ENCODE data around the gene SH3BP2.

Gene SH3BP2, protein sequence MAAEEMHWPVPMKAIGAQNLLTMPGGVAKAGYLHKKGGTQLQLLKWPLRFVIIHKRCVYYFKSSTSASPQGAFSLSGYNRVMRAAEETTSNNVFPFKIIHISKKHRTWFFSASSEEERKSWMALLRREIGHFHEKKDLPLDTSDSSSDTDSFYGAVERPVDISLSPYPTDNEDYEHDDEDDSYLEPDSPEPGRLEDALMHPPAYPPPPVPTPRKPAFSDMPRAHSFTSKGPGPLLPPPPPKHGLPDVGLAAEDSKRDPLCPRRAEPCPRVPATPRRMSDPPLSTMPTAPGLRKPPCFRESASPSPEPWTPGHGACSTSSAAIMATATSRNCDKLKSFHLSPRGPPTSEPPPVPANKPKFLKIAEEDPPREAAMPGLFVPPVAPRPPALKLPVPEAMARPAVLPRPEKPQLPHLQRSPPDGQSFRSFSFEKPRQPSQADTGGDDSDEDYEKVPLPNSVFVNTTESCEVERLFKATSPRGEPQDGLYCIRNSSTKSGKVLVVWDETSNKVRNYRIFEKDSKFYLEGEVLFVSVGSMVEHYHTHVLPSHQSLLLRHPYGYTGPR

DNA sequence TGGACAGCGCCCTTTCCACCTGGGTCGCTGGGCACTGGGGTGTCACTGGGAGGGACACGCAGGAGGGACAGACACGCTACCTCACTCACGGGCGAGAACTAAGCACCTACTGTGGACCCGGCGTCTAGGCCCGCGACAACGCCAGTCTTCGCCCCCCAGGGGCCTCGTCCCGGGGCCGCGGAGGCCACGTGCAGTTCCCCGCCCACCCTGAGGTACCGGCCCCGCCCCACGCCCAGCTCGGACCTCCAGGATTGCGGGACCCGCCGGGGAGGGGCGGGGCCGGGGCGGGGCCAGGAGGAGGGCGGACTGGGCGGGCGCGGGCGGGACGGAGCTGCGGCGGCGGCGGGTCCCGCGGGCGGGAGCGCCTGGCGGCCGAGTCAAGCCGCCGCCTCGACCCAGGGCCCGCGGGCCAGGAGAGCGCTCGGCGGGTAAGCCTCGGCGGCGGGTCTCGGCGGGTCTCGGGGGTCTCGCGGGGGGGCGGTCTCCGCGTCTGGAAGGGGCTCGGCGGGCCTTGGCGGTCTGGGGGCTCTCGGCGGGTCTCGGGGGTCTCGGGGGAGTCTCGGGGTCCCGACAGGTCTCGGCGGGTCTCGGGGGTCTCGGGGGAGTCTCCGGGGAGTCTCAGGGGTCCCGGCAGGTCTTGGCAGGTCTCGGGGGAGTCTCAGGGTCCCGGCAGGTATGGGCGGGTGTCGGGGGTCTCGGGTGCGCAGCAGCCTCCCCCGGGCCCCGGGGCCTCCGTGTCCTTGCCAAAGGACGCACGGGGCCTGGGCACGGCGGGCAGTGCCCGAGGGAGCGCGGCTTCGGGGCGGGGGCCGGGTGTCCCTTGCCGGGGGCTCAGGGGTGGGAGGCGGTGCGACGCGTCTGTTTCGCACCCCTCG is at the start of gene SH3BP2:
Gene SH3BP2, plus strand, starts transcription at position 375 of the 875 bp plus-strand sequence. CDS start 27,533 bp downstream, outside the sequence.
- no peak for DNase-seq (ENCODE audit: low read depth in 1 of 2, low spot score in 1 of 2)

DNA sequence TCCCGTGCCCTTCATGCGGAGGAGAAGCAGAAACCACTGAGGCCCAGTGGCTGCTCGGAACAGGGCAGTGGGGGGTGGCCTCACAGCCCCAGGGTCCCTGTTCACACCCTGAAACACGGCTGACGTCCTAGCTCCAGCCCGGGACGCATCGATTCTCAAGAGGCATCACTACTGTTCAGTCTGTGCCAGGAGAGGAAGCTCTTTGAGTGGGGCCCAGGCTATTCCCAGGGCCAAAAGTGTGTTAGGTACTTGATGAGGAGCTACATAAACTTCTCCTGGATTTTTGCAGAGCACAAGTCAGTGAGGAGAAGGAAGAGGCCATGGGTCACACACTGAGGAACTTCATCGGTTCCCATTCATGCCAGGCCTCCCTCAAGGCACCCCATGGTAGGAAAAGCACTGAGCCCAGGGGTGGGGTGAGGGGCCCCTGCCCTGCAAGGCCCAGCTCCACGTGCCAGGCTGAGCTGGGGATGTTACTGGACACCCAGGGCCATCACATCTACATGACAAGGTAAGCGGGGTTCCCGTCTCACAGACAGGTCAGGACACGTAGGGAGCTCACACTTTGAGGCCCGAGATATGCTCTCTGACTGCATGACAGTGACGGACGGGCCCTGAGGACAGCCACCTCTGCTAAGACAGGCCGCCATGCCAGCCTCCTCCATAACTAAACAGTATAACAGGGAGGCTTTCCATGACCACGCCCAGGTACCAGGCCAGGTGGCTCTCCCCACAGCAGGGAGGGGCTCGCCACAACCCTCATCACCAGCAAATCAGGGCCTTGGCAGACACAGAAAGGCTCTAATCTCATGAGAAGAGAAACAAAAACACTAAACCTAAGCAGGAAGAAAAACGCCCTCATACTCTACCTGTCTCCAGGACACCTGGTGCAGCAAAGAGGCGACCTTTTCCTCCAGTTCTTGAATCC is 49.1 kb upstream of the SH3BP2 start:
- DNase-seq (ENCODE audit: low read depth in 1 of 2, low spot score in 1 of 2), result no peak

DNA sequence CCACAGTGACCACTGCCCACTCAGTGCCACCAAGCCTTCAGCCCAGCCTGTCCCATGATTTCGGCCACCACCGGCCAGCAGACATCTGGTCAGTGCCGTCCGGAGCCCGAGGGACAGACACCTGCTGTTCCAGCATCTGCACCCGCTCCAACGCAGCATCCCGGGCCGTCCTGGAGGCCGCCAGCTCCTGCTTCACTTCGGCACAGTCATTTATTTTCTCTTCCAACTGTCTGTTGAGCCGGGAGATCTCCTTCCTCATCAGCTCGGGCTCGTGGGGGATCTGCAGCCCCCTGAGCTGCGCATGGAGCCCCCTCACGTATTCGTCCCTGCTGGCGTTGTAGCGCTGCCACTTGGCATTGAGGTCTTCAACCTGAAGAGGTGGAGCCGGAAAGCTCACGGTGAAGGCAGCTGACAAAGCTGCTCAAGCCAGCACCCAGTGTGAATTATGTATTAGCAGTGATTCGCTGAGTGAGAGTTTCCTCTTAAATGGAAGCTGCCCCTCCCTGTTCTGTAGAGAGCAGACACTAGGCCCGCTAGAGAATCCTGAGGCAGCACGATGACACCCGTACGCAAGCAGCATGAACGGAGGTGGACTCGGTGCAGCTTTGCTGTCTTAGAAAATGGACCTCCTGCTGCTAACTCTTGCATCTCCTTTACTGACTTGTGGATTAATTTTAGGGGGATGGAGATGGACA is 48.2 kb upstream of the SH3BP2 start:
- DNase-seq (ENCODE audit: low read depth in 1 of 2, low spot score in 1 of 2), result no peak

DNA sequence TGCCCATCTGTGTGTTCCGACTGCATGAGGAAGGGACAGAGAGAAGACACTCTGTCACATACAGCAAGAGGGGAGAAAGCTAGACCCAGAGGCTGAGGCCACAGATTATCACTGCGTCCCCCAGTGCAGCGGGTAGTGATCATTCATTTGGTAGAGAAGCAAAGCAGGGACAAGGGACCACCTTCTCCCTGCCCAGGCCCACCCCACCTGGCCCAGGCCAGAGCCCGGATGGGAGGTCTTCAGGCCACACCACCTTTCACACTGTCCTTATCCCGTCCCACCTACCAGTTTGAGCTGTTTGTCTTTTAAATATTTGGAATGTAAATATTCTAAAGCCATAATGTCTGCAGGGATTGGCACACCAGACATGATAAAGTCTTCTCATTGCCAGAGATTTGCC is 47.4 kb upstream of the SH3BP2 start:
- DNase-seq (ENCODE audit: low read depth in 1 of 2, low spot score in 1 of 2), result no peak

DNA sequence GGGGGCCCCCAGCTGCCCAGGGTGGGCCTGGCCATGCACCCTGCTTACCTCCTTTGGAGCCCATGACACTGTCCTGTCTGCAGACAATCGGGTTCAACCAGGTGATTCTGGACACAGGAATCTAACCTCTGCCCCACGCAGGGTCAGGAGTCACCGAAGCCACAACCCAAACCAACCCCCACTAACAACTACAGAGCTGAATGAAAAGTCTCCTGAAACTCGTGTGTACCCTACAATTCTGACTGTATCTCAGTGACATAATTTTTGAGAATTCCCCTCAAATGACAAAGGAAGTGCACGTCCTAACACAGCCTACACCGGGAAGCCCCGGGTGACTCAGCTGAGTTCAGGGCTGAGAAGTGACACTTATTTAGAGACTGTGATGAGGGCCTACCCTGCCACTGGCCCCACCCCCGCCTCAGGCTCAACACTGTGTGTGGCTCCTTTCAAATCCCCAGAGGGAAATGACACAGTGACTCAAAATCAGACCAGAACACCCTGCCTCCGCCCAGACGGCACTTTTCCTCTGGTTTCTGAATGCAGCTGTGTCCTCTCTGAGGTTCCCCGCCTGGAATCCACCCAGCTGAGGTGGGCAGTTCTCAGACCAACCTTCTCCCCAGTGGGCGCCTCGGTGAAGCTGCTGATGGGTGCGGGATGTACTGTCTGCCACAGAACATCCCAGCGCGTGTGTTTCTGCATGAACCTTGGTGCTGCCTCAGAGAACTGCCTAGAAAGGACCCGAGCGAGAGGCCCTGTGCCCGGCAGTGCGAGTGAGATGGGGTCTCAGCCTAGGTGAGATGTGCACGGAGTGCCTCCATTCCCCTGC is 46.7 kb upstream of the SH3BP2 start:
- DNase-seq (ENCODE audit: low read depth in 1 of 2, low spot score in 1 of 2), result peak; percentile 76 to 93

DNA sequence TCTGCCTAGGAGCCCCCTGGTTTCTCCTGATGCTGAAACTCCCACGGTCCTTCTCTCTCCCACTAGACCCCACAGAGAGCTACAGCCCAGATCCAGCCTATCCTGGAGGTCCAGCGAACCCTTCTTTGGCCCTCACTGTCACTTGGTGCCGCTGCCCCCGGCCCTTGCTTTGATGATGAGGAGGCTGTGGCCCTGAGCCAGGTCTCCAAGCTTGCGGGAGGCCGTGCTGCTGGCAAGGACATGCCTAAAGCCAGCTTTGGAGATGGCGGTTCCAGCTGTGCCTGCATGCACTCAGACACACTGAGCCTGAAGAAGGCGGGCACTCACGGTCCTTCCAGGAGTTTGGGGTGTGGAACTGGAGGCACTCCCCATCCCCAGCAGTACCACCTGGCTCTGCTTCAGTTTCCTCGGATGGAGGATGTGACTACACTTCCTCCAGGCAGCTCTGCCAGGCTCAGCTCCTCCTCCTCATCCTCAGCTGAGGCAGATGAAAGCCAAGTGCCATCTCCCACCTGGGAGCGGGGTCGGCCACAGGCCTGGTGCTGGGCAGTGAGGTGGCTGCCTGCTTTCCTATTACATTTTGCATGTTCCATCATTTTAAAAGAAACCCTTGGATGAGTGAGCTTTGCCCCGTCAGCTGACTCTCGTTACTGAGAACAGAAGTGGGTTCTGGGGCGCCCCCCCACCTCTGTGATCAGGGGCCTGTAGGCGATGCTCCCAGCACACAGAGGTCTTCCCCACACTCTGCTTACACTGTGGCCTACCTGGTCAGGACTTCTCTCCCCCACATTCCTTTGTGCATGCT is 45.8 kb upstream of the SH3BP2 start:
- DNase-seq (ENCODE audit: low read depth in 1 of 2, low spot score in 1 of 2), result no peak

DNA sequence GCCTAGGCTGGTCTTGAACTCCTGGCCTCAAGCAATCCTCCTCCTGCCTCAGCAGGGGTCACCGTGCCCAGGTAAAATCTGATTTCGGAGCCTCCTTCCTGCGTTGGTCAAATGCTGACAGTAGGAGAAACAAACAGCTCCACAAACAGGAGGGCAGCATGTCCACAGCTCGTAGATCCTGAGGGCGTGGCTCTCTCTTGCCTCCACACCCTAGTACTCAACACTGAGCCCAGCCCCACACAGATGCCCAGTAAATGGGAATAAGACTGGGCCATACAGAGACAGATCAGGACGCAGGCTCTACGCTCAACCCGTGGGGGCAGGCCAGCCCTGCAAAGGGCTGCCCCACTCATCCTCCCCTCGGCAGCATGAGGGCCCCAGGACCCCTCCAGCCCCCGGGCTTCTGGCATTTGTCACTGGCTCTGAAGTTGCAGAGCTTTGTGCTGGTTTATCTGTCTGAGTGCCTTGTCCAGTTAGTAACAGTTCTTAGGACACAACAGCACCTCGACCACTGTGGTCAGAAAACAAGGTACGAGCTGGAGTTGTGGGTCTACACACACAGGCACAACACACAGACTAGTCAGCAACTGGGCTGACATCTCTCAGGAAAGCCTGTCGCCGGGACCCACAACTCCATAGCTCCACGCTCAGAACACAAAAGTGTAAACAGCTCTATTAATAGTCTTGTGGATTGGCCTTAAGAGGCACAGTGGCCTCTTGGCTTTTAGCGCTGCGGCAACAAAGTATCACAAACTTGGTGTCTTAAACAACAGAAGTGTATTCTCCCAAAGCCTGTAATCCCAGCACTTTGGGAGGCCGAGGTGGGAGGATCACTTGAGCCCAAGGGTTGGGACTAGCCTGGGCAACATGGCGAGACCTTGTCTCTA is 41.9 kb upstream of the SH3BP2 start:
- no peak for DNase-seq (ENCODE audit: low read depth in 1 of 2, low spot score in 1 of 2)

DNA sequence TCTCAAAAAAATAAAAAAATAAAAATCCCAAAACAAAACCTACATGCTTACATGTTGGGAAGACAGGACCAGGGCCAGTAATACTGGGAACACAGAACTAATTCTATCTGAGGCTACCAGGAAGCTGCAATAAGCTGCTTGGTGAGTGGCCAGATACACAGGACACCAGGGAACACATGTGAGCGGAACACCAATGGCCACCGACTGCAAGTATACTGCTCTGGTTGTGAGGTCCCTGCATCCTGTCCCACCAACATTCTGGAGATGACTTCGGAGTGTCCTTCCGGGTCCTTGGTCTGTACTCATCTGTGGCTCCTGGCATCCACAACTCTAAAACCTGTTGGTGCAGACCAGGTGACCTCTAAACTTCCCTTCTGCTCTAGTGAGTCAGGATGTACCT is 39.4 kb upstream of the SH3BP2 start:
- DNase-seq (ENCODE audit: low read depth in 1 of 2, low spot score in 1 of 2), result no peak

DNA sequence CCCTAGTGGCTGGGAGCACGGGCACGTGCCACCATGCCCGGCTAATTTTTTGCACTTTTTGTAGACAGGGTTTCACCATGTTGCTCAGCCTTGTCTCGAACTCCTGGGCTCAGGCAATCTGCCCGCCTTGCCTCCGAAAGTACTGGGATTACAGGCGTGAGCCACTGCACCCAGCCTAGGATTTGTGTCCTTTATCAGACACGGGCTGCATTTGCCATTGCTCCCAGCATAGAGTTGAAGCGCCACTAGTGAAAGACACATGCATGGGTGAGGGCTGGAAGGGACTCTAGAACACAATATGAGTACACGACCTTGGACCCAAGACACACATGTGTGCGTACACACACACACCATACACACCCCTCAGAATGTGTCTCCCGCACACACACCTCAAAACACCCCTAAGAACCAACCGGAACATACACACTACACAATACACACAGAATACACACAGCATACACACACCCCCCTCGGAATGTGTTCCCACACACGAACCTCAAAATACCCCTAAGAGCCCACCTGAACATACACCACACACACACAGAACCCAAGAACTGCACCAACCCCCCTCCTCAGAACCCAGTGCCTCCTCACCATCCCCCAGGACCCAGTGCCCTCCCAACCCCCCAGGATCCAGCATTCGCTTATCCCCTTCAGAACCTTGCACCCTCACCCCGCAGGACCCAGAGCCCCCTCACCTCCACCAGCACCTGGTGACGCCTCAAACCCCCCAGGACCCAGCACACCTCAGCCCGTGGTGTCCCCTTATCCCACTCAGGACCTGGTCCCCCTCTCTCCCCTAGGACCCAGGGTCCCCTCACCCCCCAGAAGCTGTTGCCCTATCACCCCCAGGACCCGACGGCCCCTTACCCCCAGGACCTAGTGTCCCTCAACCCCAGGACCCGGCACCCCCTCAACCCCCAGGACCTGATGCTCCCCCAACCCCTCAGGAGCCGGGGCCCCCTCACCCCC is 37.8 kb upstream of the SH3BP2 start:
- DNase-seq (ENCODE audit: low read depth in 1 of 2, low spot score in 1 of 2), result no peak

DNA sequence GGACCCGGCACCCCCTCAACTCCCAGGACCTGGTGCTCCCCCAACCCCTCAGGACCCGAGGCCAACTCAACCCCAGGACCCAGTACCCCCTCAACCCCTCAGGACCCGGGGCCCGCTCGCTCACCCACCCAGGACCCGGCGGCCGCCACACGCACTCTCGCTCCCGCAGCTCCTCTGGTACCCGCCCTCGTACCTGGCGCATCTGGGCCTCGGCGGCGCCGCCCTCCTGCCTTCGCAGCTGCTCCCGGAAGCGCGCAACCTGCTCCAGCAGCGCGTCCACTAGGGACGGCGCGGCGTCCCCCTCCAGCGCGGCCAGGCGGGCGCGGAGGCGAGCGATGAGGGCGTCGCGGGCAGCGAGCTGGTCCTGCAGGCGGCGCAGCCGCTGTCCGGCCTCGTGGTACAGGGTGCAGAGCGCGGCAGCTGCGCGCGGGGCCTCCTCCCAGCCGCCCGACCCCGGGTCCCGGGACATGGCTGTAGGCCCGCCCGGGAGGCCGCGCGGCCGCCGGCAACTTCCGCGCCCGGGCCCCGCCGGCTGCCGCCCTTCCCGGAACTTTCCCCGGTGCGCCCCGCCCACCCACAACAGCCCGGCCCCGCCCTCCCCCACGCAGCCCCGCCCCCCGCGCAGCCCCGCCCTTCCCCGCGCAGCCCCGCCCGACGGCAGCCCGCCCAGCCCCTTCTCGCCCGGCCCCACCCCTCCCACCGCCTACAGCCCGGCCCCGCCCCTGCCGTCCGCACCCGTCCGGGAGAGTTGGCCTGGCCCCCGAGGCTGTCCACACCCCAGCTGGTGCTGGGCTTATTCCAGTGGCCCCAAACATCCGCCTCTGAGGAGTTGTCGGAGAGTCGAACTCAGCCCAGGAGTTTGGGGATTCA is 36.8 kb upstream of the SH3BP2 start, which contains the start of gene TNIP2:
Gene TNIP2, minus strand, starts transcription at position 516 of the 870 bp plus-strand sequence. Its CDS starts 47 bp downstream, at position 469.
- peak; percentile 64 to 68 for DNase-seq (ENCODE audit: low read depth in 1 of 2, low spot score in 1 of 2)

DNA sequence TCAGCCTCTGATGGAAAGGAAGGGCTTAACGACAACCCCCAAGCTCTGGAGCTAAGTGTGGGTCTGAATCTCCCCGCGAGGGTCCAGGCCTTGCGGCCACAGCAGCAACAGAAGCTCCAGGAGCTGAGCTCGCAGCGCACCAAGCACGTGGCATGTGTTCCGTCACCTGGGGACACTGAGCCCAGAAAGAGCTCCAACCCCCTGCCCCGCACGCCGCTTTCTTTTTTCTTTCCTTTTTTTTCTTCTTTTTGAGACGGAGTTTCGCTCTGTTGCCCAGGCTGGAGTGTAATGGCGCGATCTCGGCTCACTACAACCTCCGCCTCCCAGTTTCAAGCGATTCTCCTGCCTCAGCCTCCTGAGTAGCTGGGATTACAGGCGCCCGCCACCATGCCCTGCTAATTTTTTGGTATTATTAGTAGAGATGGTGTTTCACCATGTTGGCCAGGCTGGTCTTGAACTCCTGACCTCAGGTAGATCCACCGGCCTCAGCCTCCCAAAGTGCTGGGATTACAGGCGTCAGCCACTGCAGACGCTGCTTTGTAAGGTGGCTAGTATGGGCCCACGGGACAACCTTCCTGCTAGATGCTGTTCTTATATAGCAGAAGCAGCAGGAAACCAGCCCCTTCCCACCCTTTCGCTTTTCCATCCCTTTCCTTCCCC is 36.1 kb upstream of the SH3BP2 start:
- DNase-seq (ENCODE audit: low read depth in 1 of 2, low spot score in 1 of 2), result no peak

DNA sequence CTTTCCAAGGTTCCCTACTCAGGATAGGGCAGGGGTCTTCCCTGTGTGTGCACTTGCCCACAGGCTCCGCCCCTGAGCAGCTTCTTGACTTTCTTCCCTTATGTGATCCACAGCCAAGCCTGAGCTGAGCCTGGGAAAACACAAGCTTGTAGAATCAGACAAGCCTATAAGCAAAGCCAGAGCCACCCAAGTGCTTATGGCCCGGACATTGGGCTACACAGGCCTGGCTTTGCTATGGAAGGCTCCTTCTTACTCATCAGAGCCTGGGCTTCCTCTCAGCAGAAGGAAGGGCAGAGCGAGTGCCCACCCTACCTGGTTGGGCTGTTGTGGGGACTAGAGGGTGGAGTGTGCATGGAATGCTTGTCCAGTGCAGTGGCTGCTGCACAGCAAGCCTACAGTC is 35.5 kb upstream of the SH3BP2 start:
- no peak for DNase-seq (ENCODE audit: low read depth in 1 of 2, low spot score in 1 of 2)

DNA sequence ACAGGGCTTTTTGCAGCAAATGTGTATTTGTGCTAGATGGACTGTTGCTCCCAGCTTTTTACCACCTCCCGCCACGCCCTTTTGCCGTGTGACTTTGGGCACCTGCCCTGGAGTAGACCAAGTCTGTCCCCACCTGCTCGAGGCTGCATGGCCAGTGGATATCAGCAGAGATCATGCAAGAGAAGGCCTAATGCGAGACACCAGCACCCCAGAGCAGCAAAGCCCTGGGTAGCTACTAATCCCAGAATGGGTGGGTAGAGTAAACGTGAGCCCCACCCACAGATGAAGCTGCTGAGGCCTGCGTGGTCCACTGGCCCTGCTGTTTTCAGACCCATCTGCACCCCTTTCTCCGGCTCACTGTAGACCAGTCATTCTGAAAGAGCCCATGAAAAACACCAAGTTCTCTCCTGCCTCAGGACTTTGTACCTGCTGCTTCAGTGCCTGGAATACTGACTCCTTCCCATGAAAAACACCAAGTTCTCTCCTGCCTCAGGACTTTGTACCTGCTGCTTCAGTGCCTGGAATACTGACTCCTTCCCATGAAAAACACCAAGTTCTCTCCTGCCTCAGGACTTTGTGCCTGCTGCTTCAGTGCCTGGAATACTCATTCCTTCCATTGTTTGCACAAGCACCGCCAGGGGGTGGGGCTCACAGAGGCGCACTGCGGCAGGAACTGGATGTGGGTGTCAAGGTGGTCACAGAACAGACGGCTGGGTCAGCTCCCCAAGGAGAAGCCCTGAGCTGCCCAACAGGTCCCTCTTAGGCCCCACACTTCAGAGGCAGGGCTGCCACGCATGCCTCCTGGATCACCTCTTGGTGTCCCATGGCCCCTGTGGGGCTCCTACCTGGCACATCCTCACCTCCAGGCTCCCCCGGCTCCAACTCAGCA is 31.6 kb upstream of the SH3BP2 start:
- DNase-seq (ENCODE audit: low read depth in 1 of 2, low spot score in 1 of 2), result no peak

DNA sequence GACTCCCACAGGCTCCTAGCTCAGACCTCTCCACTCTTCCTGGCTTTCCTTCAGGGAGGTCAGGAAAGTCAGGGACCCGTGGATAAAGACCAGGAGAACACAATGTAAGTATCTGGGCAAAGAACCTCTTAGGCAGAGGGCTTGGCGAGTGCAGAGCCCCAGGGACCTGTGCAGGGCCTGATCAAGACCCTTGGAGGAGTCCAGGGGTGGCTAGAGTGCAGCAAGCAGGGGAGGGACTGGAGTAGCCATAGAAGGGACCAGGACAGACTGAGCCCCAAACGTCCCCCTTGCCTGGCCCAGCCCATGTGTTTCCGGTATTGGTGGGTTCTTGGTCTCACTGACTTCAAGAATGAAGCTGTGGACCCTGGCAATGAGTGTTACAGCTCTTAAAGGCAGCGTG is 30.8 kb upstream of the SH3BP2 start:
- DNase-seq (ENCODE audit: low read depth in 1 of 2, low spot score in 1 of 2), result no peak

Data from activated CD4-positive, alpha-beta T cell treated with anti-CD3 and anti-CD28 coated beads, Interleukin-2, amount 50 U/mL, for 24 hours (primary cell).